ENCODE data around the gene R3HDML.
A peak's percentile ranks its signal among the peaks of the same experiment; 100 is the strongest.

- no peak for TF ChIP-seq POLR2A (IDR thresholded peaks at IDR 0.05)
- TF ChIP-seq, protein P1, sequence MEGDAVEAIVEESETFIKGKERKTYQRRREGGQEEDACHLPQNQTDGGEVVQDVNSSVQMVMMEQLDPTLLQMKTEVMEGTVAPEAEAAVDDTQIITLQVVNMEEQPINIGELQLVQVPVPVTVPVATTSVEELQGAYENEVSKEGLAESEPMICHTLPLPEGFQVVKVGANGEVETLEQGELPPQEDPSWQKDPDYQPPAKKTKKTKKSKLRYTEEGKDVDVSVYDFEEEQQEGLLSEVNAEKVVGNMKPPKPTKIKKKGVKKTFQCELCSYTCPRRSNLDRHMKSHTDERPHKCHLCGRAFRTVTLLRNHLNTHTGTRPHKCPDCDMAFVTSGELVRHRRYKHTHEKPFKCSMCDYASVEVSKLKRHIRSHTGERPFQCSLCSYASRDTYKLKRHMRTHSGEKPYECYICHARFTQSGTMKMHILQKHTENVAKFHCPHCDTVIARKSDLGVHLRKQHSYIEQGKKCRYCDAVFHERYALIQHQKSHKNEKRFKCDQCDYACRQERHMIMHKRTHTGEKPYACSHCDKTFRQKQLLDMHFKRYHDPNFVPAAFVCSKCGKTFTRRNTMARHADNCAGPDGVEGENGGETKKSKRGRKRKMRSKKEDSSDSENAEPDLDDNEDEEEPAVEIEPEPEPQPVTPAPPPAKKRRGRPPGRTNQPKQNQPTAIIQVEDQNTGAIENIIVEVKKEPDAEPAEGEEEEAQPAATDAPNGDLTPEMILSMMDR (IDR thresholded peaks at IDR 0.05 in 4 of 5, conservative IDR thresholded peaks at IDR 0.05 in 1 of 5): peak; percentile 58 to 74 (median 63)
Measured at GRCh38 chr20:44388466-44389023, 51.7 kb downstream of the R3HDML start.
